HepG2 (cell line): Measurements from ENCODE around the gene SLC51B. TPM values are rescaled to one million over a fixed set of nuclear protein-coding genes. Genes with fewer than 3 reads are reported as not detected.

Source experiments
- ATAC-seq: fragments of 200-7000 bp; cut with Tn5 transposase; 3 replicates; pipeline ENCODE4 v1.9.1; 2020; ENCODE audit warnings: mild to moderate bottlenecking, moderate library complexity
- BruUV-seq: library from RNA; stranded (reverse); fragments of 400-500 nt; replicated peaks from 2 replicates; lab custom pipeline; 2021; lab: Mats Ljungman, UMichigan
- CTCF ChIA-PET: fragments of 300-600 bp; formaldehyde crosslinking; extraction: SDS; loops from one replicate; lab custom pipeline; 2021; ENCODE audit warnings: low total read pairs, inconsistent platforms, low intra/inter-chr PET ratio; lab: Yijun Ruan, JAX
- POLR2A ChIA-PET: fragments of 350-600 bp; sonication (Branson Sonifier 250); formaldehyde crosslinking; loops from one replicate; lab custom pipeline; 2020; ENCODE audit warnings: antibody characterized with exemption, inconsistent platforms; lab: Yijun Ruan, JAX
- DNase-seq: peaks from one replicate; pipeline ENCODE4 v3.0.0-alpha.2; 2015; ENCODE audit warnings: low spot score
- FAIRE-seq: peaks from 3 replicates; lab custom pipeline; 2011; peaks lifted over from hg19 to GRCh38; lab: Jason Lieb, UNC
- H2AFZ ChIP-seq: one replicate; pipeline ENCODE4 v1.6.1; 2011; ENCODE audit warnings: low read length, inconsistent platforms
- H3K27ac ChIP-seq: fragments of 300-600 bp; 3 replicates; pipeline ENCODE4 v1.8.0; 2011; ENCODE audit warnings: mixed run types, mild to moderate bottlenecking, mixed read lengths, low read length, inconsistent platforms; ENCODE audit not compliant: insufficient read depth; ENCODE audit errors: extremely low read length
- H3K27me3 ChIP-seq, 2 experiments: fragments of 200-600 bp in 1 of 2; 2 replicates in 1 of 2; 3 replicates in 1 of 2; pipeline versions ENCODE4 v1.6.0 to v1.8.0; 2011; ENCODE audit warnings: low read length in 2 of 2, mild to moderate bottlenecking in 2 of 2, moderate library complexity in 2 of 2, inconsistent platforms in 1 of 2; ENCODE audit not compliant: insufficient read depth in 2 of 2, control insufficient read depth in 1 of 2
- H3K36me3 ChIP-seq, 2 experiments: fragments of 200-600 bp in 1 of 2; replicated peaks in 1 of 2; 2 replicates in 1 of 2; 3 replicates in 1 of 2; pipeline versions ENCODE4 v1.5.1 to v1.8.0; 2011; ENCODE audit warnings: low read length in 2 of 2, inconsistent platforms in 1 of 2; ENCODE audit not compliant: insufficient read depth in 2 of 2, control insufficient read depth in 1 of 2
- H3K4me1 ChIP-seq: 2 replicates; pipeline ENCODE4 v1.5.1; 2012; ENCODE audit warnings: low read length, inconsistent platforms; ENCODE audit not compliant: insufficient read depth
- H3K4me2 ChIP-seq: 2 replicates; pipeline ENCODE4 v1.6.0; 2011; ENCODE audit warnings: low read depth, low read length, inconsistent platforms
- H3K4me3 ChIP-seq, 3 experiments: fragments of 200-600 bp in 1 of 3; sonication (generic), shearing (Covaris generic) in 1 of 3; replicated peaks in 1 of 3; 2 replicates each; pipeline ENCODE4 v1.5.1; 2011 to 2016; ENCODE audit warnings: low read length in 3 of 3, inconsistent platforms in 2 of 3, low read depth in 2 of 3, mild to moderate bottlenecking in 2 of 3, control low read depth in 1 of 3, mixed read lengths in 1 of 3; ENCODE audit not compliant: insufficient read depth in 1 of 3
- H3K79me2 ChIP-seq: one replicate; pipeline ENCODE4 v1.6.1; 2011; ENCODE audit warnings: low read length, inconsistent platforms; ENCODE audit not compliant: insufficient read depth
- H3K9ac ChIP-seq: 2 replicates; pipeline ENCODE4 v1.6.0; 2011; ENCODE audit warnings: mild to moderate bottlenecking, low read depth, low read length, inconsistent platforms; ENCODE audit not compliant: insufficient read depth
- H3K9me3 ChIP-seq: 2 replicates; pipeline ENCODE4 v1.5.1; 2012; ENCODE audit warnings: mild to moderate bottlenecking, low read length
- H4K20me1 ChIP-seq: 2 replicates; pipeline ENCODE4 v1.6.0; 2011; ENCODE audit warnings: inconsistent platforms, mild to moderate bottlenecking, low read length, moderate library complexity; ENCODE audit not compliant: insufficient read depth
- ARNT ChIP-seq: fragments of 450-650 bp; IDR thresholded peaks from 2 replicates; pipeline ENCODE4 v1.6.1; 2017
- EZH2 ChIP-seq: conservative IDR thresholded peaks from 2 replicates; pipeline ENCODE4 v1.6.1; 2012; ENCODE audit warnings: mild to moderate bottlenecking, low read depth, low read length, moderate library complexity
- HDAC6 ChIP-seq: fragments of 200-600 bp; sonication (generic); IDR thresholded peaks from 2 replicates; pipeline ENCODE4 v1.7.0; 2017; ENCODE audit warnings: mild to moderate bottlenecking, antibody characterized with exemption, low read length, low read depth
- KLF6 ChIP-seq: IDR thresholded peaks from 2 replicates; pipeline ENCODE4 v1.8.0; 2016; ENCODE audit warnings: missing biosample characterization, missing genetic modification reagents
- NCOA5 ChIP-seq: sonication (generic); formaldehyde crosslinking; IDR thresholded peaks from 2 replicates; pipeline ENCODE4 v1.4.0; 2020; ENCODE audit warnings: missing genetic modification reagents
- NFKB2 ChIP-seq: sonication (generic); formaldehyde crosslinking; IDR thresholded peaks from 2 replicates; pipeline ENCODE4 v1.4.0; 2020; ENCODE audit warnings: missing genetic modification reagents, borderline replicate concordance
- POLR2AphosphoS2 ChIP-seq: IDR thresholded peaks from 2 replicates; pipeline ENCODE4 v1.6.1; 2011; ENCODE audit warnings: low read depth, low read length, improper control_type of control experiment
- SMC3 ChIP-seq: IDR thresholded peaks from 2 replicates; pipeline ENCODE4 v1.6.1; 2011; ENCODE audit warnings: low read length, improper control_type of control experiment
- SRSF9 ChIP-seq: fragments of 200-400 bp; formaldehyde crosslinking; IDR thresholded peaks from 2 replicates; pipeline ENCODE4 v1.6.1; 2018; ENCODE audit warnings: borderline replicate concordance, mild to moderate bottlenecking, low read depth, low read length; ENCODE audit not compliant: insufficient read depth, poor library complexity, severe bottlenecking
- STAG1 ChIP-seq: sonication (generic); formaldehyde crosslinking; IDR thresholded peaks from 2 replicates; pipeline ENCODE4 v1.4.0; 2020; ENCODE audit warnings: missing genetic modification reagents
- XRCC5 ChIP-seq: fragments of 200-400 bp; formaldehyde crosslinking; optimal IDR thresholded peaks from 2 replicates; pipeline ENCODE3; 2017; ENCODE audit warnings: mild to moderate bottlenecking, low read length
- ZFP36L1 ChIP-seq: sonication (generic); formaldehyde crosslinking; IDR thresholded peaks from 2 replicates; pipeline ENCODE4 v1.8.0; 2022; ENCODE audit warnings: mild to moderate bottlenecking, missing genetic modification reagents, moderate library complexity
- ZNF30 ChIP-seq: sonication (generic); formaldehyde crosslinking; IDR thresholded peaks from 2 replicates; pipeline ENCODE4 v1.5.0; 2020; ENCODE audit warnings: mild to moderate bottlenecking, missing genetic modification reagents
- ZNF34 ChIP-seq: sonication (generic); formaldehyde crosslinking; IDR thresholded peaks from 2 replicates; pipeline ENCODE4 v1.4.0; 2020; ENCODE audit warnings: mild to moderate bottlenecking, missing genetic modification reagents, borderline replicate concordance
- ZNF850 ChIP-seq: sonication (generic); formaldehyde crosslinking; conservative IDR thresholded peaks from 2 replicates; pipeline ENCODE4 v1.9.0; 2021; ENCODE audit warnings: mild to moderate bottlenecking, missing genetic modification reagents
- WGBS: methylation state at CpG from one replicate; pipeline ENCODE4 v1.1.6; 2017; ENCODE audit warnings: low lambda C conversion rate; 5-methylcytosine and 5-hydroxymethylcytosine counted together
- in situ Hi-C: cut with HindIII; loops from 2 replicates; pipeline ENCODE4 v1.10.0; 2017; ENCODE audit warnings: low pct_unique_long_range_greater_than_20kb; ENCODE audit not compliant: extremely low pct_ligation_motif_present
- intact Hi-C: fragments of 100-400 bp; cut with micrococcal nuclease; formaldehyde crosslinking; loops from one replicate; pipeline ENCODE4 v1.10.0; 2022; ENCODE audit not compliant: unreplicated experiment
- polyA plus RNA-seq, 8 experiments: library from polyadenylated mRNA; depleted of rRNA in 3 of 8; stranded (reverse) in 7 of 8; unstranded in 1 of 8; fragments of >200 nt; fragmentation: Illumina TruSeq in 4 of 8; extraction: Trizol in 4 of 8; gene quantifications; 2 replicates each; pipeline versions ENCODE4 v1.2.1 to v1.2.3, GENCODE V29; 2011 to 2016; ENCODE audit warnings: low read depth in 4 of 8, missing spikeins in 1 of 8, mixed read lengths in 1 of 8; ENCODE audit not compliant: insufficient read depth in 1 of 8
- total RNA-seq, 5 experiments: library from RNA; depleted of rRNA; stranded (reverse); fragments of >200 nt; fragmentation: Illumina TruSeq; extraction: Trizol; gene quantifications; 2 replicates each; pipeline ENCODE4 v1.2.3, GENCODE V29; 2016; ENCODE audit warnings: low read depth in 1 of 5
- TF ChIP-seq, protein P1 (sequence below): sonication (generic); formaldehyde crosslinking; conservative IDR thresholded peaks from 2 replicates; pipeline ENCODE4 v1.4.0; 2020; ENCODE audit warnings: missing genetic modification reagents
- TF ChIP-seq, protein P2 (sequence below): sonication (generic); formaldehyde crosslinking; IDR thresholded peaks from 2 replicates; pipeline ENCODE4 v1.8.1; 2023; ENCODE audit warnings: mild to moderate bottlenecking, inconsistent platforms, moderate library complexity, missing genetic modification reagents, borderline replicate concordance
- TF ChIP-seq, protein P3 (sequence below): sonication (generic); formaldehyde crosslinking; IDR thresholded peaks from 2 replicates; pipeline ENCODE4 v1.9.0; 2021; ENCODE audit warnings: missing genetic modification reagents, borderline replicate concordance

SLC51B gene
- total and polyA plus RNA-seq, 2 of the 13 experiments (the other 11 are each of a cell fraction or from before 2014, with no cell fraction given): 14.9 to 17.1 TPM

DNA sequence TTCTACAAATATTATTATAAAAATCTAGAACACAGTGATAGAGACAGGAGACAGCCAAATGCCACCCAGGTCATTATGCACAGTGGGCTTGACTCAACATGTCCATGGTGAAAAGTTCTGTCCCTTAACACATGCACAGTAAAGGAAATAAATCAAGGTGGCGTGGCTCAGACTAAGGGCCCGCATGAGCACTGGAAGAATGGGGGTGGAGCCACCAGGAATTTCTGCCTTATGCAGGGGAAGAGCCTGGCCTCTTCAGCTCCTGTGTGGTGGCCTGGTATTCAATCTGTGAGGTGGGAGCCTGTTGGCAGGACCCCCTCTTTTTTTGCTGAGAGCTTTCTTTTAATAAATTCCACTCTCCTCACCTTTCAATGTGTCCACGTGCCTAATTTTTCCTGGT lies 38.3 kb upstream of the SLC51B start (continued):
- TF ChIP-seq KLF6 (CRISPR knock-in tag): no peak
- TF ChIP-seq, protein P1, sequence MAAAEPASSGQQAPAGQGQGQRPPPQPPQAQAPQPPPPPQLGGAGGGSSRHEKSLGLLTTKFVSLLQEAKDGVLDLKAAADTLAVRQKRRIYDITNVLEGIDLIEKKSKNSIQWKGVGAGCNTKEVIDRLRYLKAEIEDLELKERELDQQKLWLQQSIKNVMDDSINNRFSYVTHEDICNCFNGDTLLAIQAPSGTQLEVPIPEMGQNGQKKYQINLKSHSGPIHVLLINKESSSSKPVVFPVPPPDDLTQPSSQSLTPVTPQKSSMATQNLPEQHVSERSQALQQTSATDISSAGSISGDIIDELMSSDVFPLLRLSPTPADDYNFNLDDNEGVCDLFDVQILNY (CRISPR knock-in tag): no peak
- no peak for TF ChIP-seq NCOA5 (CRISPR knock-in tag)
- TF ChIP-seq, protein P2, sequence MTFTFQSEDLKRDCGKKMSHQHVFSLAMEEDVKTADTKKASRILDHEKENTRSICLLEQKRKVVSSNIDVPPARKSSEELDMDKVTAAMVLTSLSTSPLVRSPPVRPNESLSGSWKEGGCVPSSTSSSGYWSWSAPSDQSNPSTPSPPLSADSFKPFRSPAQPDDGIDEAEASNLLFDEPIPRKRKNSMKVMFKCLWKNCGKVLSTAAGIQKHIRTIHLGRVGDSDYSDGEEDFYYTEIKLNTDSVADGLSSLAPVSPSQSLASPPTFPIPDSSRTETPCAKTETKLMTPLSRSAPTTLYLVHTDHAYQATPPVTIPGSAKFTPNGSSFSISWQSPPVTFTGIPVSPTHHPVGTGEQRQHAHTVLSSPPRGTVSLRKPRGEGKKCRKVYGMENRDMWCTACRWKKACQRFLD (CRISPR knock-in tag): no peak
- no peak for TF ChIP-seq ZFP36L1 (CRISPR knock-in tag)
- TF ChIP-seq NFKB2 (CRISPR knock-in tag): no peak
- TF ChIP-seq ZNF30 (CRISPR knock-in tag): no peak
- no peak for TF ChIP-seq POLR2AphosphoS2
- TF ChIP-seq ZNF34 (CRISPR knock-in tag): no peak

DNA sequence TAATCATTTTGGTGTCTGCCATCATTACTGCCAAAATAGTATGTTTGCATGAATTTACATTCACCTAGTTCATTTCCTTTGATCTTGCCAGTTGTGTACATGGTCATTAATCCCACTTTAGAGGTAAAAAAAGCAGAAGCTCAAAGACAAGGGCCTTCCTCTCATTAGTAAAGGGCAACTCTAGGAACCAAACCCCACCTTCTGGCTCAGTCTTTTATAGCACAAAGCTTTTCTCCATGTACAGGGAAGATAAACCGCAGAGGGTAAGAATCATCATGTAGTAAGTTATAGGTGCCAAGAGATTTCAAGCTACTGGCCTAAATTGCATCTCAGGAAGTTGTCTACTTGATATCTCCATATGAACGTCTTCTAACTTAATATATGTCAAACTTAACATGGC lies 36.2 kb upstream of the SLC51B start:
- Histone ChIP-seq H3K4me2 (no peak overlapping the region), H3K27ac (no peak overlapping the region), H3K27me3 (no peaks in the 10 kb centered on the region; a peak in 1 of 5 replicates), H2AFZ (no peak overlapping the region), H3K9ac (no peak overlapping the region), H4K20me1 (no peaks in the 10 kb centered on the region), H3K9me3 (no peaks in the 10 kb centered on the region), H3K36me3 (peaks cover 3 to 11% of the 10 kb centered on the region in 2 experiments; a peak in 3 of 5 replicates), H3K79me2 (no peaks in the 10 kb centered on the region), H3K4me3 (no peak overlapping the region), H3K4me1 (no peaks in the 10 kb centered on the region)
- no TSS peak for BruUV-seq
- WGBS: 96% methylated on average over 2 of the region's 2 CpGs
- ATAC-seq (no peak), FAIRE-seq (no peak), DNase-seq (no peak)
- ChIA-PET POLR2A (no interaction called here), CTCF (no interaction called here)
- in situ Hi-C loops: no loop called here
- intact Hi-C loops: no loop called here
- TF ChIP-seq SMC3: 0 out of 2 replicates have a peak, but pooled peaks have one; percentile 10
- TF ChIP-seq EZH2: no peak
- no peak for TF ChIP-seq HDAC6
- TF ChIP-seq XRCC5: no peak
- peak; percentile 40 for TF ChIP-seq STAG1 (CRISPR knock-in tag)
- TF ChIP-seq, protein P3, sequence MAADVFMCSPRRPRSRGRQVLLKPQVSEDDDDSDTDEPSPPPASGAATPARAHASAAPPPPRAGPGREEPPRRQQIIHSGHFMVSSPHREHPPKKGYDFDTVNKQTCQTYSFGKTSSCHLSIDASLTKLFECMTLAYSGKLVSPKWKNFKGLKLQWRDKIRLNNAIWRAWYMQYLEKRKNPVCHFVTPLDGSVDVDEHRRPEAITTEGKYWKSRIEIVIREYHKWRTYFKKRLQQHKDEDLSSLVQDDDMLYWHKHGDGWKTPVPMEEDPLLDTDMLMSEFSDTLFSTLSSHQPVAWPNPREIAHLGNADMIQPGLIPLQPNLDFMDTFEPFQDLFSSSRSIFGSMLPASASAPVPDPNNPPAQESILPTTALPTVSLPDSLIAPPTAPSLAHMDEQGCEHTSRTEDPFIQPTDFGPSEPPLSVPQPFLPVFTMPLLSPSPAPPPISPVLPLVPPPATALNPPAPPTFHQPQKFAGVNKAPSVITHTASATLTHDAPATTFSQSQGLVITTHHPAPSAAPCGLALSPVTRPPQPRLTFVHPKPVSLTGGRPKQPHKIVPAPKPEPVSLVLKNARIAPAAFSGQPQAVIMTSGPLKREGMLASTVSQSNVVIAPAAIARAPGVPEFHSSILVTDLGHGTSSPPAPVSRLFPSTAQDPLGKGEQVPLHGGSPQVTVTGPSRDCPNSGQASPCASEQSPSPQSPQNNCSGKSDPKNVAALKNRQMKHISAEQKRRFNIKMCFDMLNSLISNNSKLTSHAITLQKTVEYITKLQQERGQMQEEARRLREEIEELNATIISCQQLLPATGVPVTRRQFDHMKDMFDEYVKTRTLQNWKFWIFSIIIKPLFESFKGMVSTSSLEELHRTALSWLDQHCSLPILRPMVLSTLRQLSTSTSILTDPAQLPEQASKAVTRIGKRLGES (CRISPR knock-in tag): no peak
- no peak for TF ChIP-seq ZNF850
- no peak for TF ChIP-seq SRSF9
- TF ChIP-seq ARNT: no peak
- no peak for TF ChIP-seq ZNF34 (CRISPR knock-in tag)
